Duodenal mucosa (tissue), 2 donors: Measurements from ENCODE around the gene LRRC10B.

Experiments used
- H3K27ac ChIP-seq: one replicate; pipeline ENCODE4 v1.7.0; 2013; ENCODE audit warnings: low read depth, low read length
- H3K27me3 ChIP-seq, 2 donors: one replicate each; pipeline ENCODE4 v1.7.0; 2013; ENCODE audit warnings: low read length in 2 of 2, control low read depth in 1 of 2; ENCODE audit not compliant: insufficient read depth in 2 of 2, control insufficient read depth in 1 of 2
- H3K36me3 ChIP-seq, 2 donors: one replicate each; pipeline ENCODE4 v1.7.0; 2013; ENCODE audit warnings: low read length in 2 of 2, control low read depth in 1 of 2; ENCODE audit not compliant: insufficient read depth in 2 of 2, control insufficient read depth in 1 of 2
- H3K4me1 ChIP-seq, 2 donors: one replicate each; pipeline ENCODE4 v1.7.0; 2013; ENCODE audit warnings: low read length in 2 of 2, control low read depth in 1 of 2; ENCODE audit not compliant: insufficient read depth in 2 of 2, control insufficient read depth in 1 of 2
- H3K4me3 ChIP-seq, 2 donors: one replicate each; pipeline ENCODE4 v1.7.0; 2013; ENCODE audit warnings: low read length in 2 of 2, low read depth in 1 of 2
- H3K9ac ChIP-seq, 2 donors: one replicate each; pipeline ENCODE4 v1.7.0; 2013; ENCODE audit warnings: low read length in 2 of 2, low read depth in 1 of 2
- H3K9me3 ChIP-seq, 2 donors: one replicate each; pipeline ENCODE4 v1.7.0; 2013; ENCODE audit warnings: low read length in 2 of 2, control low read depth in 1 of 2; ENCODE audit not compliant: control insufficient read depth in 1 of 2

The LRRC10B gene

GRCh38 chr11:61507012-61507768 lies 1.4 kb upstream of the LRRC10B start:
- peaks cover 0 to 10% of the 10 kb centered on the region in 2 donors for H3K4me1 ChIP-seq
- H3K27me3 ChIP-seq, result peaks cover 16 to 20% of the 10 kb centered on the region in 2 donors
- no peak overlapping the region for H3K27ac ChIP-seq
- H3K36me3 ChIP-seq, result no peaks in the 10 kb centered on the region
- H3K9me3 ChIP-seq, result no peaks in the 10 kb centered on the region
- H3K4me3 ChIP-seq, result no peak overlapping the region
- H3K9ac ChIP-seq, result no peak overlapping the region

DNA sequence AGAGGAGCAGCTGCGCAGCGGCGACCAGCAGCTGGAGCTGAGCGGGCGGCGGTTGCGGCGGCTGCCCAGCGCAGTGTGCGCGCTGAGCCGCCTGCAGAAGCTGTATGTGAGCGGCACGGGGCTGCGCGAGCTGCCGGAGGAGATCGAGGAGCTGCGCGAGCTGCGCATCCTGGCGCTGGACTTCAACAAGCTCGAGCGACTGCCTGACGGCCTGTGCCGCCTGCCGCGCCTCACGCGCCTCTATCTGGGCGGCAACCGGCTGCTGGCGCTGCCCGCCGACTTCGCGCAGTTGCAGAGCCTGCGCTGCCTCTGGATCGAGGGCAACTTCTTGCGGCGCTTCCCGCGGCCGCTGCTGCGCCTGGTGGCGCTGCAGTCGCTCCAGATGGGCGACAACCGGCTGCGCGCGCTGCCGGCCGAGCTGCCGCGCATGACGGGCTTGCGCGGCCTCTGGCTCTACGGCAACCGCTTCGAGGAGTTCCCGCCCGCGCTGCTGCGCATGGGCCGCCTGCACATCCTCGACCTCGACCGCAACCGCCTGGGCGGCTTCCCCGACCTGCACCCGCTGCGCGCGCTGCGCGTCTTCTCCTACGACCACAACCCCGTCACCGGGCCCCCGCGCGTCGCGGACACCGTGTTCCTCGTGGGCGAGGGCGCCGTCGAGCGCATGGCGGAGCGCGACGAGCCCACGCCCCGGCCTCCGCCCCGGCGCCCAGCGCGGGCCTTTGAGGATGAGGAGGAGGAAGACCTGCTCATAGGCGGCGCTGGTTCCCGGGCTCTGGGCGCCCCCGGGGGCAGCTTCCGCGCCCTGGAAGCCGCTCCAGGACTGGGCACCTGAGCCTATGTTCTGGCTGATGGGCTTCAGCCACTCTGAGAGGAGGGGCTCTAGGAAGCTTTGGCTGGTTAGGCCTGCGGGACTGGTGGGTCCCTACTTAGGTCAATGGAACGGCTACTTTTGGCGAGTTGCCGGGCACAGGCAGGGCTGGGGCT lies 787 bp downstream of the LRRC10B start:
- Histone ChIP-seq H3K36me3 (no peaks in the 10 kb centered on the region), H3K27ac (no peak overlapping the region), H3K4me1 (peaks cover 7 to 16% of the 10 kb centered on the region in 2 donors), H3K9ac (no peak overlapping the region), H3K4me3 (peak overlapping the region; percentile 11 to 36), H3K27me3 (peaks cover 16 to 23% of the 10 kb centered on the region in 2 donors), H3K9me3 (no peaks in the 10 kb centered on the region)

- H3K9ac ChIP-seq, result no peak overlapping the region
- H3K36me3 ChIP-seq, result no peaks in the 10 kb centered on the region
- peaks cover 7 to 16% of the 10 kb centered on the region in 2 donors for H3K4me1 ChIP-seq
- no peak overlapping the region for H3K27ac ChIP-seq
- peaks cover 16 to 23% of the 10 kb centered on the region in 2 donors for H3K27me3 ChIP-seq
- no peak overlapping the region for H3K4me3 ChIP-seq
- no peaks in the 10 kb centered on the region for H3K9me3 ChIP-seq
Measured at GRCh38 chr11:61510166-61510919, 1.8 kb downstream of the LRRC10B start.

DNA sequence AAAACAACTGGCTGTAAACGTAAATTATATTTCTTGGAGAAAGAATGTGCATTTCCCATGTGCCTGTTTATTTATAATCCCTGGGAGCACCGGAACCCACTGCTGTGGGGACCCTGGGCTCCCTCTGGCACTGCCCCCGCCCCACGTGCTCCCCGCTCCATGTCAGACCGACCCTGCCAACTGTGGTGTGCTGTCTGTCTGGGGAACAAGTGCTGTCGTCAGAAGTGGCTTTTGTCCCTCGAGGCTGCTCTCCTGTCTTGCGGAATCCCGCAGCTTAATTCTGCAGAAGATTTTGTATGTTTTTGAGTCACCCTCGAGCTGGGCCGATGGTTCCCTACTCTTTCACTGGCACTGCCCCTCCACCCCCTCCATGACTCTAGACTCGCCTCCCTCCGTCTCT lies 2.4 kb downstream of the LRRC10B start:
- Histone ChIP-seq H3K9ac (no peak overlapping the region), H3K4me1 (peaks cover 7 to 16% of the 10 kb centered on the region in 2 donors), H3K36me3 (no peaks in the 10 kb centered on the region), H3K4me3 (no peak overlapping the region), H3K9me3 (no peaks in the 10 kb centered on the region), H3K27ac (no peak overlapping the region), H3K27me3 (peaks cover 16 to 23% of the 10 kb centered on the region in 2 donors)

DNA sequence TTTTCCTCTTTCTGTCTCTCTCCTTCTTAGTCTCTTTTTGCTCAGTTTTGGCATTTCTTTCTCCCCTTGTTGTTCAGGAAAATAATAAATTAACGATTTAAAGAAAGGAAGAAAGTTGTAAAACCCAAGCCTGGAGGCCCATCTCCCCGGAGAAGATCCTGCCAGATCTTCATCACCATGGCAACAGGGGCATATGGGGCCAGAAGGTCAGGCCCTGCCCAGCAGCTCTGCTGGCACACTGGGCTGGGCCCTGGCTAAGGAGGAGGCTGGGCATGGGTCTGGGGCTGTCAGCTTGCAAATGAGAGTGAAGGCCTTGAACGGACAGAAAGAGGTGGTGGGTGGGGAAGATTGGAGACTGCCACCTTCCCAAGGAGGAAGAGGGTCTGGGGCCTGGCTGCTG lies 2.8 kb downstream of the LRRC10B start:
- no peak overlapping the region for H3K27ac ChIP-seq
- no peak overlapping the region for H3K4me3 ChIP-seq
- no peak overlapping the region for H3K9ac ChIP-seq
- peaks cover 7 to 16% of the 10 kb centered on the region in 2 donors for H3K4me1 ChIP-seq
- no peaks in the 10 kb centered on the region for H3K9me3 ChIP-seq
- no peaks in the 10 kb centered on the region for H3K36me3 ChIP-seq
- H3K27me3 ChIP-seq, result peaks cover 18 to 23% of the 10 kb centered on the region in 2 donors

DNA sequence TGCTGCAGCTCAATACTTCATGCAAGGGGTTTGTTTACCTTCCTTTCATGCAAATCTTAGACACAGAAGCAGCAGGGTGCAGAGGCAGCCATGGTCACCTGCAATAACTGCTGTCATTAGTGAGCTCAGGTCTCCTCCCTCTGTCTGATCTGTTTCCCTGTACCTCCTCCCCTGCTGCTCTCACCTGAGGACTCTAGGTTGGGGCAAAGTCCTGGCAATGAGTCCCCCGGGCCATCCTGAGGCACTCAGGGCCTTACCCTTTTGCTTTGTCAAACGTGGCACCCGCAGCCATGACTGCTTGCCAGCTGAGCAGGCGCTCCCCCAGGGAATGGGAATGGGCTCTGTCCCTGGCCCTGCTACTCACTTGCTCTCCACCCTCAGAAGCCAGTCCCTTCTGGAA lies 3.9 kb downstream of the LRRC10B start:
- no peaks in the 10 kb centered on the region for H3K9me3 ChIP-seq
- H3K9ac ChIP-seq, result no peak overlapping the region
- H3K27ac ChIP-seq, result no peak overlapping the region
- peaks cover 19 to 20% of the 10 kb centered on the region in 2 donors for H3K27me3 ChIP-seq
- H3K4me1 ChIP-seq, result peaks cover 7 to 21% of the 10 kb centered on the region in 2 donors
- no peak overlapping the region for H3K4me3 ChIP-seq
- H3K36me3 ChIP-seq, result no peaks in the 10 kb centered on the region

DNA sequence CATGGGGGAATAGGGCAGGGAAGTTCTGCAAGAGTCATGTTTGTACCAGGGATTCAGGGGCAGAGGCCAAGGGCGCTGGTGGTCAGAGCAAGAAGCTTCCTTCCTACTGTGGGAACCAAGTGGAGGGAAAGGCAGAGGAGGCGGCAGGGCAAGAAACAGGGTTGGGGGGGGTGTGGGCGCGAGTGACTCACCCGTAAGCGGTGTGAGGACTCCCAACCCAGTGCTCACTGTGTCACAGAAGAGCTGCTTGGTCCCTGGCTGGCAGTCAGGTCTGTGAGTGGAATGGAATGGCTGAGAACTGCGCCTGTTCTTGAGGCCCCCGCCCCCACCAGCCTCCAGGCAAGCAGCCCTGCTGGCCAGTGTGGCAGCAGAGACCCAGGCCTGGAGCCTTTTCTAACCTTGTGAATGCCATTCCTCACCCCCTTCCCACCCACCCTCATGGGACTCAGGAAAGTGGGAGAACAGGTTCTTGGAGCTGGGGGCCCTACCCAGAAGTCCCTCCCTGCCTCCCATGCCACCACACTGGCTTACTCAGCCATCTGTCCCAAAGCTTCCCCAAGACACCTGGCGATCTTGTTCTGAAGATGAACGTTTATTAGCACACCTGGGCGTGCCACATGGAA lies 4.7 kb downstream of the LRRC10B start:
- Histone ChIP-seq H3K9ac (no peak overlapping the region), H3K4me3 (no peak overlapping the region), H3K36me3 (no peaks in the 10 kb centered on the region), H3K4me1 (peaks cover 7 to 15% of the 10 kb centered on the region in 2 donors), H3K27ac (no peak overlapping the region), H3K27me3 (peaks cover 13 to 17% of the 10 kb centered on the region in 2 donors), H3K9me3 (no peaks in the 10 kb centered on the region)

DNA sequence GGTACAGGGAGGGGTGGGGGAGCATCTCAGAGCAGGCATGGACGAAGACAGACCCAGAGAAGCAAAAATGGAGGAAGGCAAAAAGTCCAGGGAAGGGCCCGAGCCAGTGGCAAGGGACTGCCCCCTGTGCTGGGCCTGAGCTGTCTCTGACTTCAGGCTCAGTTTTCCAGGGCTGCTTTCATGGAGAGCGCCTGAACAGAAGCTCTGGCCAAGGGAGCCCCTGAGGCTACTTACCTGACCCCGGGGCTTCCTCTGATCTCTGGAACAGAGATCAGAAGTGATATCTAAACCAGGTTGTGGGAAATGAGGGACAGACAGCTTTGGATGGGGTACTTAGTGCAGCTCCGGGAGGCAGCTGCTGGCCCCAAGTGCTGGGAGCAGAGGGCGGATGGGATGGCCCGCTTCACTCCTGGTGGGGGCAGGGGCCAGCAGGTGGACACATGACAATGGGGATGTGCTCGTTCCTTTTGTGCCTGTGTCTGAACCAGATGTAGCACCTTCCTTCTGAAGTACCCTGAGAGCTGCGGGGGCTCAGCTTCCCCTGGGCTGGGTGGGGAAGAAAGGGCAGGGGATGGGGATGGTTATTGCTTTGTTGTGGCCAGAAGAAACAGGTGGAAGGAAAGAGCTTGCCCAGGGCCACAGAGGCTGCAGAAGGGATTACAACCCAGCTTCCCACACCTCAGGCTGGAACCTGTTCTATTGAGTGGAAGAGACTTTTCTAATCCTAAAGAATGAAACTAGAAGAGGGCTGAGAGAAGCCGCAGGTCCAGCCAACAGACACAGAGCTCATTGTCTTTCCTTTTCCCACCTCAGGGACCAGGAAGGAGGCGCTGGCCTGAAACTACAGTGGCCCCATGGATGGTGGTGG lies 5.7 kb downstream of the LRRC10B start:
- H3K36me3 ChIP-seq, result no peaks in the 10 kb centered on the region
- H3K27ac ChIP-seq, result no peak overlapping the region
- H3K9me3 ChIP-seq, result no peaks in the 10 kb centered on the region
- no peak overlapping the region for H3K4me3 ChIP-seq
- H3K9ac ChIP-seq, result no peak overlapping the region
- H3K27me3 ChIP-seq, result peaks cover 13 to 17% of the 10 kb centered on the region in 2 donors
- H3K4me1 ChIP-seq, result peaks cover 7 to 11% of the 10 kb centered on the region in 2 donors

- peaks cover 7 to 11% of the 10 kb centered on the region in 2 donors for H3K4me1 ChIP-seq
- H3K36me3 ChIP-seq, result no peaks in the 10 kb centered on the region
- H3K9ac ChIP-seq, result no peak overlapping the region
- no peak overlapping the region for H3K27ac ChIP-seq
- H3K27me3 ChIP-seq, result peaks cover 7 to 10% of the 10 kb centered on the region in 2 donors
- no peaks in the 10 kb centered on the region for H3K9me3 ChIP-seq
- no peak overlapping the region for H3K4me3 ChIP-seq
Measured at GRCh38 chr11:61515686-61516085, 7.1 kb downstream of the LRRC10B start.
